Measurements from ENCODE around the gene RIGI. TPM values are rescaled to one million over a fixed set of nuclear protein-coding genes. Genes with fewer than 3 reads are reported as not detected.

The RIGI gene
- 2.4 to 3.5 TPM (median 3.0 TPM) in 5 replicates for total RNA-seq (2022; extraction: Qiagen RNA extraction; ENCODE audit: low read depth)

DNA sequence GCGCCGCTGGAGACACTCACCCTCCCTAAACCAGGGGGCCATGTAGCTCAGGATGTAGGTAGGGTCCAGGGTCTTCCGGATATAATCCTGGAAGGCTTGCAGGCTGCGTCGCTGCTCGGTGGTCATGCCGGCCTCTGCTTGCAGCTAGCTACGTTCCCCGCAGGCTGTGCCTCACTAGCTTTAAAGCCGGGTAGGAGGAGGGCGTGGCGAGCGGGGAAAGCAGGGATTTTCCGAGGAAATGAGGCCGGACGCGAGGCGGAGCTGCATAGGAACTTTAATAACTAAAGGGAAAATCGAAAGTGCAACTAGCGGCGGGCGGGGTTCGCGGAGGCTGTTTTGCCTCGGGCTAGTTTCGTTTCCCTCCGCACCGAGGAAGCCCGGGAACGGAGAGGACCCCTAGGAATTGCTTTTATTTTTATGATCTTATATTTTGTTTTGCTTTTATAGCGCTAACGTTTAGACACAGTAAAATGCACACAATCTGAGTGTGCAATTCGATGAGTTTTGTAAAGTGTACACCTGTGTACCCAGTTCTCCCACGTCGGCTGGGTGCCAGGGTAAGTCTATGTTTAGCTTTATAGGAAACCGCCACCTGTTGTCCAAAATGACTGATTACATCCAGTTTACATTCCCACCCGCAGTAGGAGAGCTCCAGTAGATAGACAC lies at the start of gene RIGI:
Gene RIGI (minus strand): TSS at position 156 of the 666 bp plus-strand sequence. CDS start 30 bp downstream, at position 126.

GRCh38 chr9:32572900-32573523 lies 47.0 kb upstream of the RIGI start, which contains the start of gene NDUFB6:
TSS of gene NDUFB6 (minus strand) at chr9:32573159. CDS start at chr9:32573060, 99 bp downstream.

GRCh38 chr9:32552172-32552872 lies 26.3 kb upstream of the RIGI start, which contains the start of the genes SMIM27 and TOPORS:
TSS of gene SMIM27 (plus strand) at chr9:32552327. CDS start at chr9:32552435, 108 bp downstream.
TSS of gene TOPORS (minus strand) at chr9:32552586. CDS start at chr9:32552436, 150 bp downstream.

Other genes starting within 250 kb of the RIGI start
- gene ACO1, start 141.6 kb downstream of the RIGI start, total RNA-seq (2022; extraction: Qiagen RNA extraction; ENCODE audit: low read depth), result 27.4 to 30.1 TPM (median 29.3 TPM) in 5 replicates
- gene SMIM27, start 26.1 kb upstream of the RIGI start, total RNA-seq (2022; extraction: Qiagen RNA extraction; ENCODE audit: low read depth), result 10.9 to 16.3 TPM (median 12.0 TPM) in 5 replicates
- 10.1 to 12.6 TPM (median 12.3 TPM) in 5 replicates for gene TOPORS, start 26.4 kb upstream of the RIGI start, total RNA-seq (2022; extraction: Qiagen RNA extraction; ENCODE audit: low read depth)
- 106 to 124 TPM (median 111 TPM) in 5 replicates for gene NDUFB6, start 47.0 kb upstream of the RIGI start, total RNA-seq (2022; extraction: Qiagen RNA extraction; ENCODE audit: low read depth)
- gene TAF1L, start 109.5 kb upstream of the RIGI start, total RNA-seq (2022; extraction: Qiagen RNA extraction; ENCODE audit: low read depth), result 0.02 TPM in 1 of 5 replicates, not detected in the others